Liver (tissue), 3 donors: ENCODE results near the gene UGT2B7.

Source experiments
- GABPA ChIP-seq, 2 donors: IDR thresholded peaks in 1 of 2; conservative IDR thresholded peaks in 1 of 2; 2 replicates each; pipeline ENCODE4 v1.6.1; 2016; ENCODE audit warnings: antibody characterized with exemption in 2 of 2, mild to moderate bottlenecking in 1 of 2, moderate library complexity in 1 of 2
- JUND ChIP-seq, 2 donors: IDR thresholded peaks; 2 replicates each; pipeline ENCODE4 v1.6.1; 2016; ENCODE audit warnings: antibody characterized with exemption in 2 of 2
- RXRA ChIP-seq, 2 donors: IDR thresholded peaks; 2 replicates each; pipeline ENCODE4 v1.6.1; 2017 to 2018; ENCODE audit warnings: antibody characterized with exemption in 2 of 2, mild to moderate bottlenecking in 1 of 2
- SP1 ChIP-seq: IDR thresholded peaks from 2 replicates; pipeline ENCODE4 v1.6.1; 2018; ENCODE audit warnings: antibody characterized with exemption, mild to moderate bottlenecking
- TAF1 ChIP-seq: conservative IDR thresholded peaks from 2 replicates; pipeline ENCODE4 v1.6.1; 2016; ENCODE audit warnings: antibody characterized with exemption, mild to moderate bottlenecking
- YY1 ChIP-seq: IDR thresholded peaks from 2 replicates; pipeline ENCODE4 v1.6.1; 2016; ENCODE audit warnings: antibody characterized with exemption, mild to moderate bottlenecking
- TF ChIP-seq, protein P1 (sequence below): fragments of 150-350 bp; IDR thresholded peaks from 2 replicates; pipeline ENCODE4 v1.5.1; 2017; ENCODE audit warnings: improper control_type of control experiment, low read depth, low read length; ENCODE audit not compliant: missing input control
- TF ChIP-seq, protein P2 (sequence below): IDR thresholded peaks from 2 replicates; pipeline ENCODE4 v1.6.1; 2016; ENCODE audit warnings: antibody characterized with exemption, mild to moderate bottlenecking
- TF ChIP-seq, protein P3 (sequence below): IDR thresholded peaks from 2 replicates; pipeline ENCODE4 v1.6.1; 2016; ENCODE audit warnings: antibody characterized with exemption
- TF ChIP-seq, protein P4 (sequence below): IDR thresholded peaks from 2 replicates; pipeline ENCODE4 v1.6.1; 2016; ENCODE audit warnings: antibody characterized with exemption
- donor health status: healthy.
- donor health status: healthy.

DNA sequence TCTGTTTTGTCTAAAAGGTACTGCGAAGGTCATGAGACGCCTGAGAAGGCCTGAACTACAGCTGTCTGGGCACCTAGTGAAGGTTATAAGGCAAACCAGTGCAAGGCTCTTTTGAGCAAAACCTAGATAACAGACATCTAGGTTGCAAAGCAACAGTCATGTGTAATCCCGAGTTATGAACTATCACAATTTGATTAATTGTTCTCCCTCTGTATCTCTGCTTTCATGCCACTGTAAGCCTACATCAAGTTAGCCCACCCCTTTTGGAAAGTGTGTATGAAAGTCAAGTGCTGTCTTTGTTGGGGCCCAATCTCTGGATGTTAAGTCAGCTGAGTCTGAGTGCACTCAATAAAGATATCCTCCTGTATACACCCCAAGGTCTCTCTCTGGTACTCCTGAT lies 31.9 kb upstream of the UGT2B7 start:
- TF ChIP-seq, protein P1, sequence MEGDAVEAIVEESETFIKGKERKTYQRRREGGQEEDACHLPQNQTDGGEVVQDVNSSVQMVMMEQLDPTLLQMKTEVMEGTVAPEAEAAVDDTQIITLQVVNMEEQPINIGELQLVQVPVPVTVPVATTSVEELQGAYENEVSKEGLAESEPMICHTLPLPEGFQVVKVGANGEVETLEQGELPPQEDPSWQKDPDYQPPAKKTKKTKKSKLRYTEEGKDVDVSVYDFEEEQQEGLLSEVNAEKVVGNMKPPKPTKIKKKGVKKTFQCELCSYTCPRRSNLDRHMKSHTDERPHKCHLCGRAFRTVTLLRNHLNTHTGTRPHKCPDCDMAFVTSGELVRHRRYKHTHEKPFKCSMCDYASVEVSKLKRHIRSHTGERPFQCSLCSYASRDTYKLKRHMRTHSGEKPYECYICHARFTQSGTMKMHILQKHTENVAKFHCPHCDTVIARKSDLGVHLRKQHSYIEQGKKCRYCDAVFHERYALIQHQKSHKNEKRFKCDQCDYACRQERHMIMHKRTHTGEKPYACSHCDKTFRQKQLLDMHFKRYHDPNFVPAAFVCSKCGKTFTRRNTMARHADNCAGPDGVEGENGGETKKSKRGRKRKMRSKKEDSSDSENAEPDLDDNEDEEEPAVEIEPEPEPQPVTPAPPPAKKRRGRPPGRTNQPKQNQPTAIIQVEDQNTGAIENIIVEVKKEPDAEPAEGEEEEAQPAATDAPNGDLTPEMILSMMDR = no peak
- TF ChIP-seq RXRA (IDR thresholded peaks at IDR 0.05) = no peak
- TF ChIP-seq JUND (IDR thresholded peaks at IDR 0.05) = no peak
- no peak for TF ChIP-seq GABPA (IDR thresholded peaks at IDR 0.05 in 1 of 2, conservative IDR thresholded peaks at IDR 0.05 in 1 of 2)
- no peak for TF ChIP-seq TAF1
- TF ChIP-seq SP1 = no peak
- TF ChIP-seq, protein P2, sequence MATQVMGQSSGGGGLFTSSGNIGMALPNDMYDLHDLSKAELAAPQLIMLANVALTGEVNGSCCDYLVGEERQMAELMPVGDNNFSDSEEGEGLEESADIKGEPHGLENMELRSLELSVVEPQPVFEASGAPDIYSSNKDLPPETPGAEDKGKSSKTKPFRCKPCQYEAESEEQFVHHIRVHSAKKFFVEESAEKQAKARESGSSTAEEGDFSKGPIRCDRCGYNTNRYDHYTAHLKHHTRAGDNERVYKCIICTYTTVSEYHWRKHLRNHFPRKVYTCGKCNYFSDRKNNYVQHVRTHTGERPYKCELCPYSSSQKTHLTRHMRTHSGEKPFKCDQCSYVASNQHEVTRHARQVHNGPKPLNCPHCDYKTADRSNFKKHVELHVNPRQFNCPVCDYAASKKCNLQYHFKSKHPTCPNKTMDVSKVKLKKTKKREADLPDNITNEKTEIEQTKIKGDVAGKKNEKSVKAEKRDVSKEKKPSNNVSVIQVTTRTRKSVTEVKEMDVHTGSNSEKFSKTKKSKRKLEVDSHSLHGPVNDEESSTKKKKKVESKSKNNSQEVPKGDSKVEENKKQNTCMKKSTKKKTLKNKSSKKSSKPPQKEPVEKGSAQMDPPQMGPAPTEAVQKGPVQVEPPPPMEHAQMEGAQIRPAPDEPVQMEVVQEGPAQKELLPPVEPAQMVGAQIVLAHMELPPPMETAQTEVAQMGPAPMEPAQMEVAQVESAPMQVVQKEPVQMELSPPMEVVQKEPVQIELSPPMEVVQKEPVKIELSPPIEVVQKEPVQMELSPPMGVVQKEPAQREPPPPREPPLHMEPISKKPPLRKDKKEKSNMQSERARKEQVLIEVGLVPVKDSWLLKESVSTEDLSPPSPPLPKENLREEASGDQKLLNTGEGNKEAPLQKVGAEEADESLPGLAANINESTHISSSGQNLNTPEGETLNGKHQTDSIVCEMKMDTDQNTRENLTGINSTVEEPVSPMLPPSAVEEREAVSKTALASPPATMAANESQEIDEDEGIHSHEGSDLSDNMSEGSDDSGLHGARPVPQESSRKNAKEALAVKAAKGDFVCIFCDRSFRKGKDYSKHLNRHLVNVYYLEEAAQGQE = no peak
- TF ChIP-seq, protein P3, sequence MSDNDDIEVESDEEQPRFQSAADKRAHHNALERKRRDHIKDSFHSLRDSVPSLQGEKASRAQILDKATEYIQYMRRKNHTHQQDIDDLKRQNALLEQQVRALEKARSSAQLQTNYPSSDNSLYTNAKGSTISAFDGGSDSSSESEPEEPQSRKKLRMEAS = no peak
- TF ChIP-seq, protein P4, sequence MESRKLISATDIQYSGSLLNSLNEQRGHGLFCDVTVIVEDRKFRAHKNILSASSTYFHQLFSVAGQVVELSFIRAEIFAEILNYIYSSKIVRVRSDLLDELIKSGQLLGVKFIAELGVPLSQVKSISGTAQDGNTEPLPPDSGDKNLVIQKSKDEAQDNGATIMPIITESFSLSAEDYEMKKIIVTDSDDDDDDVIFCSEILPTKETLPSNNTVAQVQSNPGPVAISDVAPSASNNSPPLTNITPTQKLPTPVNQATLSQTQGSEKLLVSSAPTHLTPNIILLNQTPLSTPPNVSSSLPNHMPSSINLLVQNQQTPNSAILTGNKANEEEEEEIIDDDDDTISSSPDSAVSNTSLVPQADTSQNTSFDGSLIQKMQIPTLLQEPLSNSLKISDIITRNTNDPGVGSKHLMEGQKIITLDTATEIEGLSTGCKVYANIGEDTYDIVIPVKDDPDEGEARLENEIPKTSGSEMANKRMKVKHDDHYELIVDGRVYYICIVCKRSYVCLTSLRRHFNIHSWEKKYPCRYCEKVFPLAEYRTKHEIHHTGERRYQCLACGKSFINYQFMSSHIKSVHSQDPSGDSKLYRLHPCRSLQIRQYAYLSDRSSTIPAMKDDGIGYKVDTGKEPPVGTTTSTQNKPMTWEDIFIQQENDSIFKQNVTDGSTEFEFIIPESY = no peak
- no peak for TF ChIP-seq YY1
